HG02759 (cell line): Measurements from ENCODE around the gene BRD2.
"Not testable (repeated sequence)": the region's sequence is repeated elsewhere in the genome, so short reads cannot be mapped to it uniquely, and the experiment has no call there.

Experiments used
- ATAC-seq: cut with Tn5 transposase; IDR thresholded peaks from one replicate; pipeline ENCODE4 v1.9.1; 2021; ENCODE audit warnings: mild to moderate bottlenecking, moderate library complexity; ENCODE audit not compliant: unreplicated experiment

BRD2 gene

GRCh38 chr6:32968093-32968866 lies at the start of gene BRD2:
Gene BRD2, plus strand, starts transcription at chr6:32968594. Its CDS starts 4,305 bp downstream, at chr6:32972899.
- ATAC-seq: peak; percentile 34

GRCh38 chr6:32920715-32921114 lies 47.7 kb upstream of the BRD2 start:
- ATAC-seq: no peak

DNA sequence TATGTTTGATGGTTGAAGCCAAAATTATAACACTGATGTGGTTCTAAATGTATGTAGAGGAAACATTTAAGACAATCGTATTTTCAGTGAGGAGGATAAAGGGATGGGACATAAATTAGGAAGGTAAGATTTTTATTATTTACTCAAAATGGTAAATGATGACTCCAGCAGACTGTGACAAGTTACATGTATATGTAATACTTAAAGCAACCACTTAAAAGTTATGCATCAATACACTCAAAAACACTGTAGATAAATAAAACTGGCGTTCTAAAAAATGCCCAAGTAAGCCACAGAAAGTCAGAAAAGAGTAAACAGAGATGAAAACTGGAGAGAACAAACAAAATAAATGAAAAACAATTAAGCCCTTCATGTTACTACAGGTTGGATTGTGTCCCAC lies 46.3 kb upstream of the BRD2 start:
- no peak for ATAC-seq

- no peak for ATAC-seq
These were observed 37.2 kb upstream of the BRD2 start for GRCh38 chr6:32931211-32931610.

GRCh38 chr6:32932132-32932868 lies 36.1 kb upstream of the BRD2 start:
- no peak for ATAC-seq

- ATAC-seq: no peak
These were observed 34.7 kb upstream of the BRD2 start for GRCh38 chr6:32933661-32934085.

GRCh38 chr6:32935551-32936238 lies 32.7 kb upstream of the BRD2 start:
- no peak for ATAC-seq

- ATAC-seq: no peak
These were observed 31.9 kb upstream of the BRD2 start for GRCh38 chr6:32936239-32937152.

DNA sequence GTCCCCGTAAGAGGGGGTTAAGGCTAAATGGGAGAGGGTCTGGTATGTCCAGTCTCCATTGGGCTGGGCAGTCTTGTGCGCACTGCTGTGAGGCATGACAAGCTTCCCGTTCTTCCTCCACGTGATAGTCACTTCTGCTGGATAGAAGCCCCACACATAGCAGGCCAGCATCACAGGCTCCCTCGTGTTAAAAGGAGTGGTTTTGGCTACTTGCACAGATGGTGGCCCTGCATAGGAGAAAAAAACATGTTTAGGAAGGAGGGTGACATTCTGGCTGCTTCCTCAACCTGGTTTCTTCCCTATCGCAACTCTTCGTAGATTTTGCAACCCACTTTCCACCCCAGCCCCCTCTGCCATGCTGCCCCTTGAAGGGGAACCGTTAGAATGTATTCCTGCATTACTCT lies 31.2 kb upstream of the BRD2 start:
- ATAC-seq: no peak

GRCh38 chr6:32938494-32938893 lies 29.9 kb upstream of the BRD2 start:
- no peak for ATAC-seq

- peak; percentile 58 for ATAC-seq
These were observed 27.7 kb upstream of the BRD2 start, which contains the start of gene HLA-DMB for GRCh38 chr6:32940656-32941213. Gene HLA-DMB, minus strand, starts transcription at chr6:32941028. Its CDS starts 221 bp downstream, at chr6:32940807.

DNA sequence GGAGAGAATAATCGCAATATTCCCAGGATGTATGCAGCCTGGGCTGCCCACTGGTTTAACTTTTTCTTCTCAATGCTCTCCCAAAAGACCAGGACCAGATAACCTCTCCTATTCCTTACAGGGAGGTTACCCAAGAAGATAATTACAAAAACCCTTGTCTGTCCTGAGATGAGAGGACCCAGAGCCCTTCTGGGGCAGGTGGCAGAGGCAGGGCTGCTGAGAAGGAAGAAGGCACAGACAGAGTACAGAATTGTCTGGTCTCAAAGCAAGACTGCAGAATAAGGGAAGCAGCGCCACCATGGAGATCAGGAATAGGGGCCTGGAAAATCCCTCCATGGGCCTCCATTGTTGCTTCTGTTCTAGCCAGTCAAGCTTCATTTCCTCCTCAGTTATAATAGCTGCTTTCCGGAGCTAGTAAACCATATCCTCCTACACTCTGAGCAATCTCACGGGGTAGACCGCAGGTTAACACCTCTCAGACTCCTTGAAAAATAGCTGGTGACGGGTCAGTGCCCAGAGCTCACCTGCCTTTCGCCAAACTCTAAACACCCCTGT lies 27.1 kb upstream of the BRD2 start:
- peak; percentile 61 for ATAC-seq

- not testable (repeated sequence) for ATAC-seq
These were observed 25.8 kb upstream of the BRD2 start for GRCh38 chr6:32942555-32943123.

- peak; percentile 43 for ATAC-seq
These were observed 24.3 kb upstream of the BRD2 start for GRCh38 chr6:32943864-32944649.

DNA sequence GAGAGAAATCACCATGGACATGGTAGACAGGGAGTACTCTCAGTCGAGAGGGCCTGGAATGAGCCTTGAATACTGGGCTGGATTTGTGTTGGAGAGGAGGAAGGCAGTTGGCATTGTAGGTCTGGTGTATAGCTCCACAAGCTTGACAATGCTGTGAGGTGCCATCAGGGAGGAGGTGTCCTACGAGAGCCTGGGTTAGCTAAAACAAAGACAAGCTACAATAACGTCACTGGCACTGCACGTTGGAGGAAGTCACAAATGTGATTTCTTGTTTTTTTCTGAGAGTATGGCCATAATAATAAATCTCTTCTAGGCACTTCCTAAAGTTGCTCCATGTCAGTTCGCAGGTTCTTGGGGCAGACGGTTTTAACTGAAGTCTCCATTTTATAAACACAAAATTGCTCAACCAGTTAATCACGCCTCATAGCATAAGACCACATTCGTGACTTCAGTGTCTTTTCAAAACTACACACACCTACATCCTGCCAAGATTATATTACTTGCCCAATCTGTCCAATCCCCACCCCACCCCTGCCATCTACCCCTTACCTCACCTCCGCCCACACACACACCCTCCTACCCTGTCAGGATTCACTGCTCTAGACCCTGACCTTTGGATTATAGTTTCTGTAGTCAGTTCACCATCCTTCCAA lies 23.2 kb upstream of the BRD2 start:
- no peak for ATAC-seq

GRCh38 chr6:32945953-32946352 lies 22.4 kb upstream of the BRD2 start:
- no peak for ATAC-seq

DNA sequence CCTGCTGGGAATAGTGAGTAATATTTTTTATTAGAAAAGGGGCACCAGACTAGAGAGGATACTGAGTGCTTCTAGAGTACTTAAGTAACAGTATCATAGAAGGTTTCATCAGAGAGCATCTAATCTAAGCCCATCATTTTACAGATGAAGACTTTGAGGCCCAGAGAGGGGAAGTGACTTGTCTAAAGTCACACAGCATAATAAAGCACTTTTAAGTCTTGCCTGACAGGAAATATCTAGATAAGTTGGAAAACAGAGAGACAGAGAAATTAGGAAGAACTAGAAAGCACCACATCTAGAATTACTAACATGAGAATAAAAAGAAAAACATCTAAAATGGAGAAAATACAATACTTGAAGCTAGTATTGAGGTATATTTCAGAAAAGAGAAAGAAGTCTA lies 21.5 kb upstream of the BRD2 start:
- no peak for ATAC-seq
